OCI-LY1 (cell line): ENCODE results near the gene SMIM41.

Experiments used
- EZH2 ChIP-seq: fragments of 200-600 bp; sonication (generic), shearing (Covaris generic); IDR thresholded peaks from 2 replicates; pipeline ENCODE4 v1.8.0; 2017; ENCODE audit warnings: borderline replicate concordance, mixed run types, mild to moderate bottlenecking, antibody characterized with exemption, low read length, moderate library complexity, mixed read lengths
- TF ChIP-seq, protein P1 (sequence below): fragments of 200-600 bp; sonication (generic), shearing (Covaris generic); IDR thresholded peaks from 2 replicates; pipeline ENCODE4 v1.5.1; 2017; ENCODE audit warnings: mild to moderate bottlenecking, antibody characterized with exemption, low read length, moderate library complexity, mixed read lengths

DNA sequence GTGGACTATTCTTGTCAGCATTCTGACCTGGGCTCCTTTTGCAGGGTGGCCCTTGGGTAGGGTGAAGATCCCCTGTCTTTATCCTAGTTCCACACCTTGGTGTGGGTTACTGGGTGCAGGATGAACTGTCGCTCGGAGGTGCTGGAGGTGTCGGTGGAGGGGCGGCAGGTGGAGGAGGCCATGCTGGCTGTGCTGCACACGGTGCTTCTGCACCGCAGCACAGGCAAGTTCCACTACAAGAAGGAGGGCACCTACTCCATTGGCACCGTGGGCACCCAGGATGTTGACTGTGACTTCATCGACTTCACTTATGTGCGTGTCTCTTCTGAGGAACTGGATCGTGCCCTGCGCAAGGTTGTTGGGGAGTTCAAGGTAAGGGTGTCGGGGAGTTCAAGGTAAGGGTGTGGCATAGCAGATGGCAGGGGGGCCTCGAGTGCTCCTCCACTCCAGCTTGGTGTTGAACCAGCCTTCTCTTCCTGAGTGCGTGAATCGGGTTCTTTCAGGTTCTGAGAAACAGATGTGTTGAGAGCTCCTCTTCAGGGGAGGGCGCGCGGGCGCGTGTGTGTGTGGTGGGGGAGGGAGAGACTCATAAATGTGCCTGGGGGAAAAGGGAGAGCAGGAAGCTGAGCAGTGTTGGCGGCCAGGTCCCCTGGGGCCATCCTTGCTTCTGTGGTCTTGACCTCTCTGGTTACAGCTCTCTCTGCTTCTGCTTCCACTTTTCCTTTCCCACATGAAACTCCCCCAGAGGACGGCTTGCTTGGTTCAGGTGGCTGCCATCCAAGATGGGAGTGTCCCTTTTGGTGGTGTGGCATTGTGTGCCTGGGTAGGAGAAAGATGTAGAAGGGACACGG is 5.7 kb upstream of the SMIM41 start:
- TF ChIP-seq, protein P1, sequence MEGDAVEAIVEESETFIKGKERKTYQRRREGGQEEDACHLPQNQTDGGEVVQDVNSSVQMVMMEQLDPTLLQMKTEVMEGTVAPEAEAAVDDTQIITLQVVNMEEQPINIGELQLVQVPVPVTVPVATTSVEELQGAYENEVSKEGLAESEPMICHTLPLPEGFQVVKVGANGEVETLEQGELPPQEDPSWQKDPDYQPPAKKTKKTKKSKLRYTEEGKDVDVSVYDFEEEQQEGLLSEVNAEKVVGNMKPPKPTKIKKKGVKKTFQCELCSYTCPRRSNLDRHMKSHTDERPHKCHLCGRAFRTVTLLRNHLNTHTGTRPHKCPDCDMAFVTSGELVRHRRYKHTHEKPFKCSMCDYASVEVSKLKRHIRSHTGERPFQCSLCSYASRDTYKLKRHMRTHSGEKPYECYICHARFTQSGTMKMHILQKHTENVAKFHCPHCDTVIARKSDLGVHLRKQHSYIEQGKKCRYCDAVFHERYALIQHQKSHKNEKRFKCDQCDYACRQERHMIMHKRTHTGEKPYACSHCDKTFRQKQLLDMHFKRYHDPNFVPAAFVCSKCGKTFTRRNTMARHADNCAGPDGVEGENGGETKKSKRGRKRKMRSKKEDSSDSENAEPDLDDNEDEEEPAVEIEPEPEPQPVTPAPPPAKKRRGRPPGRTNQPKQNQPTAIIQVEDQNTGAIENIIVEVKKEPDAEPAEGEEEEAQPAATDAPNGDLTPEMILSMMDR = no peak
- no peak for TF ChIP-seq EZH2
